ENCODE measurements around the gene FTO. TPM values are rescaled to one million over a fixed set of nuclear protein-coding genes. Genes with fewer than 3 reads are reported as not detected.

Gene FTO
- total RNA-seq, 4 donors from 2014 or later: 98.1 to 127 (median 109) TPM

DNA sequence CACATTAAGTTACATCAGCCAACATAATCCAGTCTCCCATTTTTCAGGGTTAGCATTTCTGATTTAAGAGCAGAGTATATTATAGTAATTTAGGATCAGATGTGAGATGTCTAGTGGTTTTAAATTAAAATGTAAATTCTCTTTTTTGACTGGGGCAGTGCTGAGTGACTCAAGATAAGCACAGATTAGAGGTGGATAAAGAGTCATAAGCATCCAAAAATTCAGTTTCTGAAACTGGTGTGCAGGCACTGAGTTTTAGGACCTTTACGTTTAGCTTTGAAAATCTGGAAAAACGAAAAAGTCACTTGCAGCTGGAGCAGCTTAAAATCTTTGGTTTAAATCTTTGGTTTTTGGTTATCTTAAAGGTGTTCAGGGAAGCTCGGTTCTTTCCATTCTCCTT, 190.7 kb downstream of the FTO start:
- Histone ChIP-seq H3K27ac (no peak overlapping the region), H3K4me3 (no peak overlapping the region)
- 88 to 89% methylated on average over 3 of the region's 3 CpGs for WGBS, 2 donors

DNA sequence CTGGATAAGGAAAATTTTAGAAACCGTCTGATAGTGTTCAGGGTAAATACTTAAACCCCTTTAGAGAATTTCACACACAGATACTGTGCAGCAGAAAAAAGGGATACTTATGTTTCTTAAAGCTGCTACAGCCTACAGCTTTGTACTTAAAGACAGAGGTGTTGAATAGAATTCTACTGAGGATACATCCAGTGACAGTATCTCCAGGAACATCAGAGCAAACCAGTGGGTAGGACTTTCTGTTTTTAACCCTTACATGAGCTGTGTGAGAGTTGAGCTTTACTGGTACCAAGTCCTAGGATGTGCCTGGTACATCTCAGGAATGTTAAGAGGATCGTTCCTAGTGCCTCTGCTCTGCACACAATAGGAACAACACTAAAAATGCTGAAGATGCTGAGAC, 191.5 kb downstream of the FTO start:
- H3K4me1 ChIP-seq: peaks cover 0 to 40% (median 0%) of the 10 kb centered on the region in 4 donors
- DNase-seq (ENCODE audit: low spot score in 2 of 2): no peak
- no peaks in the 10 kb centered on the region for H3K27me3 ChIP-seq
- TF ChIP-seq, protein P1, sequence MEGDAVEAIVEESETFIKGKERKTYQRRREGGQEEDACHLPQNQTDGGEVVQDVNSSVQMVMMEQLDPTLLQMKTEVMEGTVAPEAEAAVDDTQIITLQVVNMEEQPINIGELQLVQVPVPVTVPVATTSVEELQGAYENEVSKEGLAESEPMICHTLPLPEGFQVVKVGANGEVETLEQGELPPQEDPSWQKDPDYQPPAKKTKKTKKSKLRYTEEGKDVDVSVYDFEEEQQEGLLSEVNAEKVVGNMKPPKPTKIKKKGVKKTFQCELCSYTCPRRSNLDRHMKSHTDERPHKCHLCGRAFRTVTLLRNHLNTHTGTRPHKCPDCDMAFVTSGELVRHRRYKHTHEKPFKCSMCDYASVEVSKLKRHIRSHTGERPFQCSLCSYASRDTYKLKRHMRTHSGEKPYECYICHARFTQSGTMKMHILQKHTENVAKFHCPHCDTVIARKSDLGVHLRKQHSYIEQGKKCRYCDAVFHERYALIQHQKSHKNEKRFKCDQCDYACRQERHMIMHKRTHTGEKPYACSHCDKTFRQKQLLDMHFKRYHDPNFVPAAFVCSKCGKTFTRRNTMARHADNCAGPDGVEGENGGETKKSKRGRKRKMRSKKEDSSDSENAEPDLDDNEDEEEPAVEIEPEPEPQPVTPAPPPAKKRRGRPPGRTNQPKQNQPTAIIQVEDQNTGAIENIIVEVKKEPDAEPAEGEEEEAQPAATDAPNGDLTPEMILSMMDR (IDR thresholded peaks at IDR 0.05): no peak
- TF ChIP-seq EP300 (IDR thresholded peaks at IDR 0.05) (no peak), POLR2A (IDR thresholded peaks at IDR 0.05) (no peak)
- H3K4me3 ChIP-seq: no peak overlapping the region
- H3K27ac ChIP-seq: no peak overlapping the region
- no peaks in the 10 kb centered on the region for H3K36me3 ChIP-seq
- 61 to 64% methylated on average over 2 of the region's 2 CpGs for WGBS, 2 donors
- H3K9me3 ChIP-seq: no peaks in the 10 kb centered on the region

More for the DNA sequence above, 190.7 kb downstream of the FTO start:
- H3K27me3 ChIP-seq: no peaks in the 10 kb centered on the region
- peaks cover 0 to 5% (median 0%) of the 10 kb centered on the region in 3 donors for H3K36me3 ChIP-seq
- TF ChIP-seq, protein P1 (IDR thresholded peaks at IDR 0.05): no peak
- TF ChIP-seq EP300 (IDR thresholded peaks at IDR 0.05): no peak
- TF ChIP-seq POLR2A (IDR thresholded peaks at IDR 0.05): no peak
- no peak for DNase-seq (ENCODE audit: low spot score in 2 of 2)
- H3K9me3 ChIP-seq: no peaks in the 10 kb centered on the region
- H3K4me1 ChIP-seq: peaks cover 0 to 40% (median 0%) of the 10 kb centered on the region in 4 donors

DNA sequence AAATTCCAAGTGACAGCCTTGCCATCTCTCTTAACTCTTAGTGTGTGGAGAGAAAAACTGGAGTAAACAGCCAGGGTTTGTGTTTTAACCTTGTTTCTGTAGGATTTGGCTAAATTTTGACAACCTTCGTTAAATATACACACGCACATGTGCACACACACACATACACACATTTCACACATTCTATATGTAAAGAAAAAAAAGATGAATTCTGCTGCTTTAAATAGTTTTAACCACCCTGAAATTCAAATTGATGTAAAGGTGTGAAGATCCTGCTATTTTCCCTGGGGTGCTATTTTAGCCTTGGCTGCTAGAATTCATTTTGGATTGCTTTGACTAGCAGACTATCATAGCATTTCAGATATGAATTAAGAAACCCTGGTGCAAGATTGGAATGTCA, 191.9 kb downstream of the FTO start:
- Histone ChIP-seq H3K36me3 (no peaks in the 10 kb centered on the region), H3K4me3 (no peak overlapping the region), H3K4me1 (peaks cover 0 to 40% (median 0%) of the 10 kb centered on the region in 4 donors), H3K27me3 (no peaks in the 10 kb centered on the region), H3K9me3 (no peaks in the 10 kb centered on the region), H3K27ac (no peak overlapping the region)
- DNase-seq (ENCODE audit: low spot score in 2 of 2): no peak
- 95 to 97% methylated on average over 2 of the region's 2 CpGs for WGBS, 2 donors
- no peak for TF ChIP-seq EP300 (IDR thresholded peaks at IDR 0.05)

DNA sequence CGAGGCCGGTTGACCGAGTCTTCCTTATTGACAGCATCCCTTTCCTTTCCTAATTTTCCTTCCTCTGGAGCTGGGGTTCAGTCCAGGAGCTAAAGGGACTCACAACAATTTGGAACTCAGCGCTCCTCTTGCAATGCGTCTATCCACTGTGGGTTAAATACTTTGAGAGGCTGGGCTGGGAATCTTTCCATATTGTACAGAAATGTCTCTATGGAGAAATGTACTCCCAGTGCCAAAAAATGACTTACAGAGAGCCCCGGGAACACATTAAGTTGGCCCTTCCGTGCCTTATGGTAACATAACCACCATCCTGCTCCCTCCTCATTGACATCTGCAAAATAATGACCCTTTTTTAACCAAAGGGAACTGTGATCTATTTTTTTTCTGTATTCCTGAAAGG, 192.8 kb downstream of the FTO start:
- Histone ChIP-seq H3K36me3 (no peaks in the 10 kb centered on the region), H3K4me1 (peaks cover 0 to 40% (median 0%) of the 10 kb centered on the region in 4 donors), H3K4me3 (no peak overlapping the region), H3K27ac (no peak overlapping the region), H3K9me3 (no peaks in the 10 kb centered on the region), H3K27me3 (no peaks in the 10 kb centered on the region)
- TF ChIP-seq POLR2A (IDR thresholded peaks at IDR 0.05): no peak
- 69 to 70% methylated on average over 7 of the region's 7 CpGs for WGBS, 2 donors
- no peak for DNase-seq (ENCODE audit: low spot score in 2 of 2)

DNA sequence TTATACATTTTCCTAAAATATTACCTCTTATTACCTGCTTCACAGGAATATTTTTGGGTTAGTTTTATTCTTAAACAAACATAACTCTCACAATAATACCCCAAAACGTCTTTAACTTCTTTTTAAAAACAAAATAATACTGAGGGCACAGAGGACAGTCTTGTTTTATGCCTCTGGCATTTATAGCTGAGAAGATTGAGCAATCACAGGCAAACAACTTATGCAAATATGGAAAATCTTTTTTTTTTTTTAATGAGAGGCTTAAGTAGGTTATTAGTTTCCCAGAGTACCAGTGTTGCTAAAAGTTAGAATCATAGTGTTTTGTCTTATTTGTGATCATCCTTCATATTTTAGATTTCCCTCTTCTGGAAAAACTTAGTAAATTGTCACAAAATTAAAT, 195.0 kb downstream of the FTO start:
- 12 to 35% methylated on average over 1 of the region's 1 CpG for WGBS, 2 donors
- Histone ChIP-seq H3K9me3 (no peaks in the 10 kb centered on the region), H3K27me3 (no peaks in the 10 kb centered on the region), H3K4me3 (no peak overlapping the region), H3K4me1 (peaks cover 0 to 19% (median 0%) of the 10 kb centered on the region in 4 donors), H3K27ac (no peak overlapping the region), H3K36me3 (peaks cover 0 to 7% (median 0%) of the 10 kb centered on the region in 3 donors)
- TF ChIP-seq POLR2A (IDR thresholded peaks at IDR 0.05) (no peak), EP300 (IDR thresholded peaks at IDR 0.05) (no peak)
- TF ChIP-seq, protein P1 (IDR thresholded peaks at IDR 0.05): no peak
- DNase-seq (ENCODE audit: low spot score in 2 of 2): no peak

DNA sequence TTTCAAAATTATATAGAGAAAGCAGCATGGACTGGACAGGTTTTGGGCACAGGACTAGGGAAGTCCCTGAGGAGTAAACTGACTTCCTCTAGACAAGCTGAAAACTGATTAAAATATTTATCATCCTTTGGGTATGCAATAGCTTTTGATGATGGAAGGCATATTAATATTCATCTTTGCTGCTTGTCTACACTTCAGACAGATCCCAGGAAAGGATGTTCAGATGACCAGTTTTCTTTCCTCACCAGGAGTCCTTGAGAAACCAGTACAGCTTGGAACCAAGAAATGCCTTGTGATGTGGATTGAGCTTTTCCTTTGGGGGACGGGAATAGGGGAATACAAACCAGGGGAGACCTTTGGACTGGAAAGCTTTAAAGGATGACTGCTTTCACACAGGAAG, 195.5 kb downstream of the FTO start:
- H3K27me3 ChIP-seq: no peaks in the 10 kb centered on the region
- peaks cover 0 to 16% (median 0%) of the 10 kb centered on the region in 4 donors for H3K4me1 ChIP-seq
- H3K9me3 ChIP-seq: no peaks in the 10 kb centered on the region
- peaks cover 0 to 12% (median 0%) of the 10 kb centered on the region in 3 donors for H3K36me3 ChIP-seq
- no peak overlapping the region for H3K4me3 ChIP-seq
- TF ChIP-seq, protein P1 (IDR thresholded peaks at IDR 0.05): no peak
- no peak for TF ChIP-seq POLR2A (IDR thresholded peaks at IDR 0.05)
- no peak for TF ChIP-seq EP300 (IDR thresholded peaks at IDR 0.05)
- 93 to 96% methylated on average over 1 of the region's 1 CpG for WGBS, 2 donors
- no peak overlapping the region for H3K27ac ChIP-seq
- DNase-seq (ENCODE audit: low spot score in 2 of 2): no peak

All from tibial nerve (tissue), 4 donors.